Mucosa of rectum (tissue), 2 donors: ENCODE results near the gene MGP.

Experiments
- H3K27ac ChIP-seq, 2 donors: one replicate each; pipeline ENCODE4 v1.7.0; 2013; ENCODE audit warnings: inconsistent platforms in 2 of 2, low read depth in 2 of 2, low read length in 2 of 2
- H3K27me3 ChIP-seq, 2 donors: one replicate each; pipeline ENCODE4 v1.7.0; 2013; ENCODE audit warnings: low read length in 2 of 2; ENCODE audit not compliant: control insufficient read depth in 2 of 2, insufficient read depth in 2 of 2
- H3K36me3 ChIP-seq, 2 donors: one replicate each; pipeline ENCODE4 v1.7.0; 2013; ENCODE audit warnings: low read length in 2 of 2; ENCODE audit not compliant: control insufficient read depth in 2 of 2, insufficient read depth in 2 of 2
- H3K4me1 ChIP-seq, 2 donors: one replicate each; pipeline ENCODE4 v1.7.0; 2013; ENCODE audit warnings: low read length in 2 of 2, mild to moderate bottlenecking in 1 of 2; ENCODE audit not compliant: control insufficient read depth in 2 of 2, insufficient read depth in 2 of 2
- H3K4me3 ChIP-seq, 2 donors: one replicate each; pipeline ENCODE4 v1.7.0; 2013; ENCODE audit warnings: low read length in 2 of 2
- H3K9ac ChIP-seq, 2 donors: one replicate each; pipeline ENCODE4 v1.7.0; 2013; ENCODE audit warnings: low read length in 2 of 2, low read depth in 1 of 2, mild to moderate bottlenecking in 1 of 2
- H3K9me3 ChIP-seq, 2 donors: one replicate each; pipeline ENCODE4 v1.7.0; 2013; ENCODE audit warnings: low read length in 2 of 2; ENCODE audit not compliant: control insufficient read depth in 2 of 2
- donor health status: healthy.
- donor health status: Normal muscosa, but diverticular disease.

The MGP gene

DNA sequence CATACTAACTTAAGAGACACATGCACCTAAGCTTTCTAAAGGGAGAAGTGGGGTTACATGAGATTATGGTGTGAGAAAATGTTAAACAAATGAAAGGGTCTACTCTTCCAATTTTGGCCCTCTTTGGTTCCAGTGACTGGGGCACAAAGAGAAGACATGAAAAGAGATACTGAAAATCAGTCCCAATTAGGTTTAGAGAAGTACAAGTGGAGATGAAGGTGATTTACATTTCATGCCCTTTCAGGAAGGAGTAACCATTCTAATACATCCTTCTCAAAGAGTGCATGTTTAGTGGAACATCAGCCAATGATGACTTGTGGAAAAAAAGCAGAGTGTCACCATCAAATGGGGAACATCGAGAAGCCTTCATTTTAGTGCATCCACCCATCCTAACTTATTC lies 14.4 kb downstream of the MGP start:
- no peaks in the 10 kb centered on the region for H3K4me1 ChIP-seq
- no peaks in the 10 kb centered on the region for H3K27me3 ChIP-seq
- H3K9me3 ChIP-seq = no peaks in the 10 kb centered on the region
- H3K36me3 ChIP-seq = no peaks in the 10 kb centered on the region
- no peak overlapping the region for H3K4me3 ChIP-seq
- H3K9ac ChIP-seq = no peak overlapping the region
- H3K27ac ChIP-seq = no peak overlapping the region

DNA sequence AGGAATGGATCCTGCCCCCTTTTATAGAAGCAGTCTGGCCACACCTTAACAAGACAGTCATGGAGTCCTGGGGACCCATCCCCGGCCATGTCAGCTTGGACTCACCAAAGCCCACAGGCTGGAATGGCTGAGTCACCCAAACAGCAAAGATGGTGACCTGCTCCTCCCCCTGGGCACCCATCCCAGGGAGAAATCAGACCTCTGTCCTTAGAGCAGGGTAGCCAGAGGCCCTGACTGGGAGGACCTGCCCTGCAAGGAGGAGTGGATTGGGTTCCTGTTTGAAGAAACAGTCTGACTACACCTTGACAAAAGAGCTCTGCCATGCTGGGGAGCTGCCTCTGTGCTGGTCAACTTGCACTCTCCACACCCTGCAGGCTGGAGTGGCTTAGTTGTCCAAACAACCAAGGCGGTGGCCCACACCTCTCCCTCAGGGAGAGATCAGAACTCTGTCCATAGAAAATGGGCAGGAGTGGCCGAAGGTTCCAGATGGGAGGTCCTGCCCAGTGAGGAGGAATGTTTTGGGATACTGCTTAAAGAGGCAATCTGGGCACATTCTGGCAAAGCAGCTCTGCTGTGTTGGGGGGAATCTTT lies 16.6 kb downstream of the MGP start:
- Histone ChIP-seq H3K27ac (no peak overlapping the region), H3K36me3 (no peaks in the 10 kb centered on the region), H3K9me3 (no peaks in the 10 kb centered on the region), H3K9ac (no peak overlapping the region), H3K4me1 (no peaks in the 10 kb centered on the region), H3K27me3 (no peaks in the 10 kb centered on the region), H3K4me3 (no peak overlapping the region)

DNA sequence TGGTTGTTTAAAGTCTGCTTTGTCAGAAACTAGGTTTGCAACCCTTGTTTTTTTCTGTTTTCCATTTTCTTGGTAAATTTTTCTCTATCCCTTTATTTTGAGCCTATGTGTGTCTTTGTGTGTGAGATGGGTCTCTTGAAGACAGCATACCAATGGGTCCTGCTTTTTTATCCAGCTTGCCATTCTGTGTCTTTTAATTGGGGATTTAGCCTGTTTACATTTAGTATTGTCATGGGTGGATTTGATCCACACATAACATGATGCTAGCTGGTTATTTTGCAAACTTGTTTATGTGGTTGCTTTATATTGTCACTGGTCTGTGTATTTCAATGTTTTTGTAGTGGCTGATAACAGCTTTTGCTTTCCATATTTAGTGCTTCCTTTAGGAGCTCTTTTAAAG lies 25.2 kb downstream of the MGP start:
- Histone ChIP-seq H3K27me3 (no peaks in the 10 kb centered on the region), H3K9ac (no peak overlapping the region), H3K36me3 (no peaks in the 10 kb centered on the region), H3K9me3 (no peaks in the 10 kb centered on the region), H3K4me1 (no peaks in the 10 kb centered on the region), H3K4me3 (no peak overlapping the region), H3K27ac (no peak overlapping the region)

DNA sequence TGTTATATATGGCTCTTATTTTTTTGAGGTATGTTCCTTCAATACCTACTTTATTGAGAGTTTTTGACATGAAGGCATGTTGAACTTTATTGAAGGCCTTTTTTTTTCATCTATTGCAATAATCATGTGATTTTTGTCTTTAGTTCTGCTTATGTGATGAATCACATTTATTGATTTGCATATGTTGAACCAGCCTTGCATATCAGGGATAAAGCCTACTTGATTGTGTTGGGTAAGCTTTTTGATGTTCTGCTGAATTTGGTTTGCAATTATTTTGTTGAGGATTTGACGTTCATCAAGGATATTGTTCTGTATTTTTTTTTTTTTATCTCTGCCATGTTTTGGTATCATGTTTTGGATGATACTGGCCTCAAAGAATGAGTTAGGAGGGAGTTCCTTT lies 27.1 kb downstream of the MGP start:
- no peaks in the 10 kb centered on the region for H3K9me3 ChIP-seq
- H3K27me3 ChIP-seq = no peaks in the 10 kb centered on the region
- no peak overlapping the region for H3K27ac ChIP-seq
- H3K4me3 ChIP-seq = no peak overlapping the region
- no peak overlapping the region for H3K9ac ChIP-seq
- no peaks in the 10 kb centered on the region for H3K4me1 ChIP-seq
- H3K36me3 ChIP-seq = no peaks in the 10 kb centered on the region

DNA sequence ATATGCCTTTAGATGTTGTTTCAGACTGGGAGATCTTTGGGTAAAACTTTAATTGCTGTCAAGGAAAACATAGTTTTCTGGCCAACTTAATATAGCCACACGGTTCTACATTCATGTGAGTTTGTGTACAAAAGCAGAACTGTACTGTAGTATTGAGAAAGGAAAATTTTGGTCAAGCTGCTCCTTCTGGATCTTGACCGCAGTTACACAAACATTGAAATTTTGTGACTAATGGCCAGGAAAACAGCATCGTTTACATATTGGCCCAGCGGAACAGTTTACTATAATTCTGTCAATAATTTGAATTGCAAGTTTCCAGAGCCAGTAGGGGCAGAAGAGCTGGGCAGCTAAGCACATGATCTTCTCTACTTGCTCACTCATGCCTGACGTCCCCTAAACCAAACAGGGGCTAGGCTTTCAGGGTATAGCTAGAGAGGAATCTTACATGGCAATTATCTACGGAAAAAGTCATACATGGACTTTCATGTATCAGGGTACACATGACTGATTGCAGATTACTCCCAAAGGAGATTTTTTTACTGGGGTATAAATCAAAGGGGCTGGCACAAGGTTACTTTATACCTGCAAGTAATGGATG lies 31.0 kb downstream of the MGP start:
- Histone ChIP-seq H3K9ac (no peak overlapping the region), H3K27me3 (no peaks in the 10 kb centered on the region), H3K9me3 (no peaks in the 10 kb centered on the region), H3K4me1 (no peaks in the 10 kb centered on the region), H3K27ac (no peak overlapping the region), H3K36me3 (no peaks in the 10 kb centered on the region), H3K4me3 (no peak overlapping the region)

DNA sequence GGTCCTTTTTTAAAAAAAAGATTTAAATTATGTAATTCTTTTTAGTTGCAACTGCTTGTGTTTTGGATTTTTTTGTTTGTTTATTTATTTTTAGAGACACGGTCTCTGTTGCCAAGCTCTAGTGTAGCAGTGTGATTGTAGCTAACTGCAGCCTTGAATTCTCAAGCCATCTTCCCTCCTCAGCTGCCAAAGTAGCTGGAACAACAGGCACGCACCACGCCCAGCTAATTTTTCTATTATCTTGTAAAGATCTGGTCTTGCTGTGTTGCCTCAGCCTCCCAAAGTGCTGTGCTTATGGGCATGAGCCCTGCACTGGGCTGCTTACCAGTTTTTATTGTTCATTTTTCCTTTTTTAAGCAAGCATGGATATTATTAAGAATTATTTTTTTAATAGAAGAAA lies 31.7 kb downstream of the MGP start:
- H3K27ac ChIP-seq = no peak overlapping the region
- no peaks in the 10 kb centered on the region for H3K36me3 ChIP-seq
- no peaks in the 10 kb centered on the region for H3K4me1 ChIP-seq
- no peak overlapping the region for H3K9ac ChIP-seq
- H3K4me3 ChIP-seq = no peak overlapping the region
- H3K27me3 ChIP-seq = no peaks in the 10 kb centered on the region
- no peaks in the 10 kb centered on the region for H3K9me3 ChIP-seq

DNA sequence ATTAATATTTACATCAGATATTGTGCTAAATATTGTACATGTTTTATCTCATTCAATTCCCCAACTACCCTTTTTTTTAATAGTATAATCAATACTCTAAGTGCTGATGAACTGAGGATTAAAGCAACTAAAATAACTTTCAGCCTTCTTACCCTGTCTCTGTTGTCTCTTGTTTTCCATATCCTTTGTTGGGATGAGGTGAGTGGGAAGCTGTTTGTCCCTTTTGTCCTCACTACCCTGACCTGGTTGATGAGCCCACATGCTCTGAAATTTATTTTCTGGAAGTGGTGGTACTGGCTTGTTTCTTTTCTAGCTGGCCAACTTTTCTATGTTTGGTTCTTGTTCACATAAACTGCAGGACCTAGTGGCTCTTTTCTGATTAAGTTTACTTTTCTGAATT lies 32.8 kb downstream of the MGP start:
- H3K27ac ChIP-seq = no peak overlapping the region
- H3K4me3 ChIP-seq = no peak overlapping the region
- H3K36me3 ChIP-seq = no peaks in the 10 kb centered on the region
- H3K9ac ChIP-seq = no peak overlapping the region
- no peaks in the 10 kb centered on the region for H3K27me3 ChIP-seq
- no peaks in the 10 kb centered on the region for H3K9me3 ChIP-seq
- no peaks in the 10 kb centered on the region for H3K4me1 ChIP-seq

DNA sequence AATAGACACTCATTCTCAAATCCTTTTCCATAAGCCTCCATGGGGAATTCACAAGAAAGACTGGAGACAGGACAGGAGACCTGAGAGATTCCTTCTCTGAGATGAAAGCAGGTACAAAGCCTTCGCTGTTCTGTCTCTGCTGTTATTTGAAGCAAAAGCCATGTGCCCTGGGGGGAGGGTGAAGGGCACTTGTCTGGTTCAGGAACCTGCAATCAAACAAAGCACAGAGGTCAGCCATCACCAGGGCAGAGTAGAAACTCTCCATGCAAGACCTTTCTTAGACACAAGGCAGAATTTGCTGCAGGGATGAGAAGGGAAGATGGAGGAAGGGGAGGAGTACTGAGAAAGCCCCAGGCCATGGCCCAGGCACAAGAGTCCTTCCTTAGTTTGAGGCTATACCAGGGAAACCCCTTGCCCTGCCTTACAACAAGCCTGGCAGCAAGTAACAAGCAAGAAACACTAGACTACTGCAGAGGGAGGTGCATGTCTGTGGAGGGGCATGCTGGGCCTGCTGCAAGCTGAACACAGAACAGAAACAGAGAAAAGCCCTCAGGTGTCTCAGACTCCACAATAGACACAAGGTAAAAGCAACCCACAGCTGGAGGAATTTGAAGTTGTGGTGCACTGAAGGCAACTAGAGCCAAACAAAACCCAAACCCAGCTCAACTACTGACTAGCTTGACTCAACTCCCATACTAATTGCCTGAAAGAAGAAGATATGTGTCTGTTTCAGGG lies 34.6 kb downstream of the MGP start:
- H3K9me3 ChIP-seq = no peaks in the 10 kb centered on the region

DNA sequence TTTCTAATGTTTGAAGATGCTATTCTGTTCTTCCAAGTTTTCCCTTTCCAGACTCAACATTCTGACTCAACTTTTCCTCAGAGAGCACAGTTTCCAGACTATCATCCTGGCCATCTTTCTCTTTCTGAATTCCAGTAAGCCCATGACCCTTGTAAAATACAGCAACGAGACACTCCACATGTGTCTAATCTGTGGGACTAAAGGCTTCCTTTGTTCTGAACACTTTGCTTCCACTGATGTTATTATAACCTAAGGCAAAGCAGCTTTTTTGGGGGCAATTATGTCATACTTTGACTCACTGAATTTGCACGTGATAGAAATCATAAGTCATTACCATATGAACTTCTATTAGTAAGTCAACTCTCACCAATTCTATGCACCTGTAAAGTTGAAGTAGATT lies 36.0 kb downstream of the MGP start:
- Histone ChIP-seq H3K27ac (no peak overlapping the region), H3K27me3 (no peaks in the 10 kb centered on the region), H3K9me3 (no peaks in the 10 kb centered on the region), H3K9ac (no peak overlapping the region), H3K36me3 (no peaks in the 10 kb centered on the region), H3K4me1 (peaks cover 0 to 2% of the 10 kb centered on the region in 2 donors), H3K4me3 (no peak overlapping the region)

More for the DNA sequence above, 34.6 kb downstream of the MGP start:
- Histone ChIP-seq H3K27ac (no peak overlapping the region), H3K36me3 (no peaks in the 10 kb centered on the region), H3K9ac (no peak overlapping the region), H3K4me3 (no peak overlapping the region), H3K27me3 (no peaks in the 10 kb centered on the region), H3K4me1 (peaks cover 0 to 2% of the 10 kb centered on the region in 2 donors)

DNA sequence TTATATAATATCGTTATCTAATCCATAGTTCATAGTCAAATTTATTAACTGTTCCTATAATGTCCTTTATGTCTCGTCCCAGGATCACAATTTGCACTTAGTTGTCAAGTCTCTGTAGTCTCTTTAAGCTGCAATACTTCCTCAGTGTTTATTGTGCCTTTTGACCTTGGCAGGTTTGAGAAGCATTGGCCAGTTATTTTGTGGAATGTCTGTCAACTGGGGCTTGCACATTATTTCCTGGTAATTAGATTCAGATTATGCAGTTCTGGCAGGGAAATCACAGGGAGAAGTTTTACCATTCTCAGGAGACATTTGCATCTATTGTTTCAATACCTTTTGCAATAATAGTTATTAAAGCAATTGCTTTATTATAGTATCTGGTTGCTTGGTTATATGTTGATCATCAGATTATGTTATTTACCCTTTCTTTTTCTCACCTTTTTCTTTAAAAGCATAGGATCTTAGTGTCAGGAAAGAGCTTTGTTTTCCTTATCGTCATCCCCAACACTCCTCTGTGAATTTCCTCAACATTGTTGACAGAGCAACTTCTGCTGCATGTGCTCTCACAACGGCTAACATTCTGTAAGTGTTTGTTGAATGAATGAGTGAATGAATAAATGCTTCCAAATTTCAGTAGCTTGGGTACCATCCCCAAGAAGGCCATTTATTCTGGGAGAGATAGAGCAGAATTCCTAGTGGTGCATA lies 38.6 kb downstream of the MGP start:
- Histone ChIP-seq H3K27me3 (no peaks in the 10 kb centered on the region), H3K36me3 (no peaks in the 10 kb centered on the region), H3K9ac (no peak overlapping the region), H3K4me3 (no peak overlapping the region), H3K27ac (no peak overlapping the region), H3K4me1 (peaks cover 0 to 6% of the 10 kb centered on the region in 2 donors), H3K9me3 (no peaks in the 10 kb centered on the region)
